Measurements from ENCODE around the gene NPLOC4.

NPLOC4 gene

DNA sequence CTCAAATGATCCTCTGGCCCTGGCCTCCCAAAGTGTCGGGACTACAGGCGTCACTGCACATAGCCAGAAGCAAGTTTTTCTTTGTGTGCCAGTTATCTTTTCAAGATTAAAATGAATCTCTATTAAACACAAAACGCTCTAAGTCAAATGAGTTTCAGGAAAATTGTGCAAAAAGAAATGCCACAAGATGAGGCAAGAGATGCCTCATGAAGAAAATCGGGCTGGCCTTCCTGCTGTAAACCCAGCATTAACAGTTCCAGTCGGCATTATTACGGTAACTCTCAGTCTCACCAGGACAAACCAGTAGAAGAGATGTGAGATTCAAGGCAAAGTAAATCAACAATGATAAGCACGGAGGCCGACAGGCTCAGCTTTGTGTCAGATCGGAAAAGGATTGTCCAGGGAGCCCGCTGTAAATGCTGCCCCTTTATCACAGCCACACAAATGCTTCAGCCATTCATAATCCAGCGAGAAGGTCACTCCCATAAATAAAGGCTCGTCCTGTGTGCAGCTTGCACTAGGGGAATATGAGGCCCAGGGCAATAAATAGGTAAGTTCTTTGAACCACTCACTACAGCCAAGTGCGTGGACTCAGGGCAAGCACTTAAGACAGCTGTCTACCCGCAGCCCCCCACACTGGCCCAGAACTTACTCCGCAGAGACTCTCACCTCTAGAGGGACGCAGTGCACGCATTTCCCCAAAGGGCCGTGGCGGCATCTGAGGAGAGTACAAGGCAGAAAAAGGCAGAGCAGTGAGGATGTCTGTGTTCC, 27.2 kb downstream of the NPLOC4 start:
- H3K4me3 ChIP-seq (ENCODE audit: low read length in 2 of 2): no peak overlapping the region
- peaks cover 41 to 66% of the 10 kb centered on the region in 2 donors for H3K36me3 ChIP-seq (ENCODE audit: control insufficient read depth in 2 of 2, insufficient read depth in 2 of 2, low read length in 2 of 2)
- H3K27ac ChIP-seq (ENCODE audit: low read depth in 2 of 2, low read length in 2 of 2): no peak overlapping the region
- H3K4me1 ChIP-seq (ENCODE audit: control insufficient read depth in 2 of 2, insufficient read depth in 2 of 2, low read length in 2 of 2): no peaks in the 10 kb centered on the region
- H3K27me3 ChIP-seq (ENCODE audit: control insufficient read depth in 2 of 2, insufficient read depth in 2 of 2, low read length in 2 of 2): no peaks in the 10 kb centered on the region
- no peak overlapping the region for H3K9ac ChIP-seq (ENCODE audit: low read depth in 1 of 2, low read length in 2 of 2)
- H3K9me3 ChIP-seq (ENCODE audit: control insufficient read depth in 2 of 2, low read length in 2 of 2): no peaks in the 10 kb centered on the region

DNA sequence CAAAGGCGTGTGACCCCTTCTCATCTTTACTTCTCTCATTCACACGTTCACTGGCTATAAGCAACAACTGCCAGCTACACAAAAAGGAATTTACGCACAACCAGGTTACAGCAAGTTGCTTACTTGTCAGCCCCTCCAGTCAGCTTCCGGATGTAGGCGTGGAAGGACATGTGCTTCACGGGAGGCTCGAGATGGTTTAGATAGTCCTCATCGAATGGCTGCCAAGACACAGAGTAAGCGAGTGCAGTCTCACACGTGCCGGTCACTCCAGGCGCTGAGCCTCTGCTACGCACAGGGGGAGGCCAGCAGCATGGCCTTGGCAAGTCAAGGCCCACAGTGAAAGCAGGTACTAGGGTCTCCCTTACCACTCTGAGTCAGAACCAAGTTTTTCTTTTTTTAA, 28.3 kb downstream of the NPLOC4 start:
- Histone ChIP-seq H3K4me1 (ENCODE audit: control insufficient read depth in 2 of 2, insufficient read depth in 2 of 2, low read length in 2 of 2) (no peaks in the 10 kb centered on the region), H3K9ac (ENCODE audit: low read depth in 1 of 2, low read length in 2 of 2) (no peak overlapping the region), H3K36me3 (ENCODE audit: control insufficient read depth in 2 of 2, insufficient read depth in 2 of 2, low read length in 2 of 2) (peaks cover 52 to 70% of the 10 kb centered on the region in 2 donors), H3K27ac (ENCODE audit: low read depth in 2 of 2, low read length in 2 of 2) (no peak overlapping the region), H3K27me3 (ENCODE audit: control insufficient read depth in 2 of 2, insufficient read depth in 2 of 2, low read length in 2 of 2) (no peaks in the 10 kb centered on the region), H3K9me3 (ENCODE audit: control insufficient read depth in 2 of 2, low read length in 2 of 2) (no peaks in the 10 kb centered on the region), H3K4me3 (ENCODE audit: low read length in 2 of 2) (no peak overlapping the region)

DNA sequence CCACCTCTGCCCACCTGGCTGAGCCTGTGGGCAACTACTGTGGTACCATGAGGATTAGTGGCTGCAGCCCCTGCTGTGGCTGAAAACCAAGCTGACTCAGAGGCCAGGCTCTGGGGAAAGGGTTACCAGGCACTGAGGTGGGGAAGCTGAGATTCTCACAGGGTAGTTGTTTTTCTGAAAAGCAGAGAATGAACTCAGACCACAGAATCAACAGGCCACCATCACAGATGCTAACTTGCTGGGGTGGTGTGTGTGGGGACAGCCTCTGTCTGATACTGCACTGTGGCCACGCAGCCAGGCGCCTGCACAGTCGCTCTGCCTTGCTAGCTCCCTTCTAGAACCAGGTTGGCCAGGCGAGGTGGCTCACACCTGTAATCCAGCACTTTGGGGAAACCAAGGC, 28.8 kb downstream of the NPLOC4 start:
- Histone ChIP-seq H3K27me3 (ENCODE audit: control insufficient read depth in 2 of 2, insufficient read depth in 2 of 2, low read length in 2 of 2) (no peaks in the 10 kb centered on the region), H3K9ac (ENCODE audit: low read depth in 1 of 2, low read length in 2 of 2) (no peak overlapping the region), H3K36me3 (ENCODE audit: control insufficient read depth in 2 of 2, insufficient read depth in 2 of 2, low read length in 2 of 2) (peaks cover 48 to 67% of the 10 kb centered on the region in 2 donors), H3K4me1 (ENCODE audit: control insufficient read depth in 2 of 2, insufficient read depth in 2 of 2, low read length in 2 of 2) (no peaks in the 10 kb centered on the region), H3K27ac (ENCODE audit: low read depth in 2 of 2, low read length in 2 of 2) (no peak overlapping the region), H3K4me3 (ENCODE audit: low read length in 2 of 2) (no peak overlapping the region), H3K9me3 (ENCODE audit: control insufficient read depth in 2 of 2, low read length in 2 of 2) (no peaks in the 10 kb centered on the region)

DNA sequence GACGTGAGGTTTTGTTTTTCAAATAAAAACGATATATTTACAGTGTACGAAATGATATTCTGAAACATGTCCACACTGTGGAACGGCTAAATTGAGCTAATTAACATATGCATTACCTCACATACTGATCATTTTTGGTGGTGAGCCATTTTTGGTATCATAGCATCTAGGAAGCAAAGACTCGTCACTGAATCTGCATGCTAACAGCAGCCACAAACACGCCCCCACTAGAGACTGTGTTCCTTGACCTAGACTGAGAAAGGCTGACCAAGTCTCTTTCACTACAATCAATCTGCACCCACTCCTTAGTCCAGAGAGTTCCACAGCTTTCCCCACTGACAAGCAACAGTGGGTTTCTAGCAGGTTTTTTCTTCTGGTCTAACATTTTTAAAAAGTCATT, 29.5 kb downstream of the NPLOC4 start:
- no peaks in the 10 kb centered on the region for H3K27me3 ChIP-seq (ENCODE audit: control insufficient read depth in 2 of 2, insufficient read depth in 2 of 2, low read length in 2 of 2)
- H3K4me1 ChIP-seq (ENCODE audit: control insufficient read depth in 2 of 2, insufficient read depth in 2 of 2, low read length in 2 of 2): no peaks in the 10 kb centered on the region
- H3K9me3 ChIP-seq (ENCODE audit: control insufficient read depth in 2 of 2, low read length in 2 of 2): no peaks in the 10 kb centered on the region
- H3K4me3 ChIP-seq (ENCODE audit: low read length in 2 of 2): no peak overlapping the region
- no peak overlapping the region for H3K9ac ChIP-seq (ENCODE audit: low read depth in 1 of 2, low read length in 2 of 2)
- H3K27ac ChIP-seq (ENCODE audit: low read depth in 2 of 2, low read length in 2 of 2): no peak overlapping the region
- peaks cover 44 to 67% of the 10 kb centered on the region in 2 donors for H3K36me3 ChIP-seq (ENCODE audit: control insufficient read depth in 2 of 2, insufficient read depth in 2 of 2, low read length in 2 of 2)

DNA sequence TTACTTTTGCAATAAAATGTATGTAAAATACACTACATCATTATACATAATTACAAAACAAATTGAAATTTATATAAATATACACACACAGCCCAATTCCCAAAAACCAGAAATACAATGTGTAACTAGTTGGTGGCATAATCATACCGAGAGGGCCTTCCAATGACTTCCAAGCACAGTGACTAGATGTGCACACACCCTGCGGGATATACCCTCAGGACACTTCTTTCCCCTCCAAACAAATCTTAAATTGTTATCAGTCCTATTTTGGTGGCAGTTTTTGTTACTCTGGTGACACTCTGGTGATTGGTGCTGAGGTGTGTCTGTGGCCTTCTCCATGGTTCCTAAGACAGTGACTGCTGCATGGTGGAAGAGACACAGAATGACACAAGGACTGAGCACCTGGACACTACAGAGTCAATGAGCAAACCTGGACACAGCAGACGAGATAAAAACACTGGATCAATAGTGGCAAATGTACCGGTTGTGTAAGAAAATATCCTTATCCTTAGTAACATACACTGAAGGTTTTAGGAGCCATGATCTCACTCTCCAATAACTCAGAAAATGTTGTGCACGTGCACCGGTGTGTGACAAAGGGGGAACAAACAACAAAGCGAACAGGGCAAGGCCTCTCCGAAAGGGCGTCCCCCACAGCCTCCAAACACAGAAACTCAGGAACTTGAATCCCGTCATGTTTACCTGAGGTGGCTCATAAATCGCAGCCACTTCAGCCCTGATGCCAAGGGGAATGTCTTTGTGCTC, 32.9 kb downstream of the NPLOC4 start:
- Histone ChIP-seq H3K9ac (ENCODE audit: low read depth in 1 of 2, low read length in 2 of 2) (no peak overlapping the region), H3K36me3 (ENCODE audit: control insufficient read depth in 2 of 2, insufficient read depth in 2 of 2, low read length in 2 of 2) (peaks cover 45 to 66% of the 10 kb centered on the region in 2 donors), H3K4me3 (ENCODE audit: low read length in 2 of 2) (no peak overlapping the region), H3K4me1 (ENCODE audit: control insufficient read depth in 2 of 2, insufficient read depth in 2 of 2, low read length in 2 of 2) (no peaks in the 10 kb centered on the region), H3K9me3 (ENCODE audit: control insufficient read depth in 2 of 2, low read length in 2 of 2) (no peaks in the 10 kb centered on the region), H3K27ac (ENCODE audit: low read depth in 2 of 2, low read length in 2 of 2) (no peak overlapping the region), H3K27me3 (ENCODE audit: control insufficient read depth in 2 of 2, insufficient read depth in 2 of 2, low read length in 2 of 2) (no peaks in the 10 kb centered on the region)

DNA sequence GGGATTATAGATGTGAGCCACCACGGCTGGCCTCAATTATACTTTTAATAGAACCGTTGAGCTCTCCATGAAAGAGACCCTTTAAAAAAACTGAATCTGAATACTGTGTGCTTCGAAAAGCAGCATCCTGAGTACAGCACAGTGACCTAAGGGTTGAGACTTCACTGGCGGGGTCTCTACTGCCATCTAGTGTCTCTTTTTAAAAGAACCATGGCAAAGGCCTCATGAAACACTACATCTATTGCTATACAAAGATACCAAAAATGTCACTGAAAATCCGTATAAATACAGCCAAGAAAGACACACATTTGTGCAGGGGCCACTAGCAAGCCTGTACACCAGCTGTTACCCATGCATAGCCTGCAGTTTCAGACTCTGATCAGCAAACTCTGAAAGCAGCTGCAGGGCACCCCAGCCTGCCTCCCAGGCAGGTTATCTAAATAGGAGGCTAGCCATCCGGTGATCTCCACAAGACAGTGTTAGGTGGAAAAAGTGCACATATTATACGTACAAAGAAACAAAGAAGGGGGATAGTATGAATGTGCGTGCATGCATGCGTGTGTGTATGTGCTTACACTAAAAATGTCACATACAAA, 35.3 kb downstream of the NPLOC4 start:
- H3K27ac ChIP-seq (ENCODE audit: low read depth in 2 of 2, low read length in 2 of 2): no peak overlapping the region
- no peak overlapping the region for H3K4me3 ChIP-seq (ENCODE audit: low read length in 2 of 2)
- H3K27me3 ChIP-seq (ENCODE audit: control insufficient read depth in 2 of 2, insufficient read depth in 2 of 2, low read length in 2 of 2): no peaks in the 10 kb centered on the region
- H3K9me3 ChIP-seq (ENCODE audit: control insufficient read depth in 2 of 2, low read length in 2 of 2): no peaks in the 10 kb centered on the region
- H3K4me1 ChIP-seq (ENCODE audit: control insufficient read depth in 2 of 2, insufficient read depth in 2 of 2, low read length in 2 of 2): peaks cover 0 to 3% of the 10 kb centered on the region in 2 donors
- no peak overlapping the region for H3K9ac ChIP-seq (ENCODE audit: low read depth in 1 of 2, low read length in 2 of 2)
- H3K36me3 ChIP-seq (ENCODE audit: control insufficient read depth in 2 of 2, insufficient read depth in 2 of 2, low read length in 2 of 2): peaks cover 41 to 60% of the 10 kb centered on the region in 2 donors

DNA sequence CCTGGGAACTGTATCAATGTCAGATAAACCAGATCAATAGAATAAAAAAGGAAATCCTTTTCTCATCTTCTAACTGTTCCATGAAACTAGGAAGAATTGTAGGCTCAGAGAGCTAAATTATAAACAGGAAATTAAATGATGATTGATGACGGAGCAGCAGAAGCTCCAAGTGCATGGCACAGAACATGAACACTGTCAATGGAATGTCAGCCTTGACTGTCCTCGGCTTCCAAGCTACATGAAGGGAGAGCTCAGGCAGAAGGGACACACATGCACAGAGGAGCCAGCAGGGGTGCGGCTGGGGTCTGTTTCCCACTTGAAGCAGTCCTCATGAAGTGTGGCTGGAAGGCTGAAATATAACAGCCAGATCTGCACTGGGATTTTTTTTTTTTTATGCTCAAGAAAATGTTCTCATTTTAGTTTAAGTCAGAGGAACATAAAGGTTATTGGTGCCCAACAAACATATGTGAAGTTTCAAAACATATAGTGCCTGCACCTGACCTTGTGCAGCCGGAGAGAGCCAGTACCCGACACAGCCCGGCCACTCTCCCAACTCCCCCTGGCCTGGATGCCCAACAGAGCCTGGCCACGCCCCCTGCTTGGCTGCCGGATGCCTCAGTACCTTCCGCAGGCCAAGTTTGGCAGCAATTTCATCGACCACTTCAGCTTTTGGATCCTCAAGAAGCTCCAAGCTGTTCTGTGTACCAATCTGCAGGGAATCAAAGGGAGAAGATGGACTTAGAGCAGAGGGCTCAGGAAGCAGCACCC, 37.0 kb downstream of the NPLOC4 start:
- H3K4me1 ChIP-seq (ENCODE audit: control insufficient read depth in 2 of 2, insufficient read depth in 2 of 2, low read length in 2 of 2): peaks cover 0 to 3% of the 10 kb centered on the region in 2 donors
- H3K4me3 ChIP-seq (ENCODE audit: low read length in 2 of 2): no peak overlapping the region
- no peak overlapping the region for H3K9ac ChIP-seq (ENCODE audit: low read depth in 1 of 2, low read length in 2 of 2)
- H3K9me3 ChIP-seq (ENCODE audit: control insufficient read depth in 2 of 2, low read length in 2 of 2): no peaks in the 10 kb centered on the region
- peaks cover 40 to 61% of the 10 kb centered on the region in 2 donors for H3K36me3 ChIP-seq (ENCODE audit: control insufficient read depth in 2 of 2, insufficient read depth in 2 of 2, low read length in 2 of 2)
- H3K27me3 ChIP-seq (ENCODE audit: control insufficient read depth in 2 of 2, insufficient read depth in 2 of 2, low read length in 2 of 2): no peaks in the 10 kb centered on the region
- H3K27ac ChIP-seq (ENCODE audit: low read depth in 2 of 2, low read length in 2 of 2): no peak overlapping the region

DNA sequence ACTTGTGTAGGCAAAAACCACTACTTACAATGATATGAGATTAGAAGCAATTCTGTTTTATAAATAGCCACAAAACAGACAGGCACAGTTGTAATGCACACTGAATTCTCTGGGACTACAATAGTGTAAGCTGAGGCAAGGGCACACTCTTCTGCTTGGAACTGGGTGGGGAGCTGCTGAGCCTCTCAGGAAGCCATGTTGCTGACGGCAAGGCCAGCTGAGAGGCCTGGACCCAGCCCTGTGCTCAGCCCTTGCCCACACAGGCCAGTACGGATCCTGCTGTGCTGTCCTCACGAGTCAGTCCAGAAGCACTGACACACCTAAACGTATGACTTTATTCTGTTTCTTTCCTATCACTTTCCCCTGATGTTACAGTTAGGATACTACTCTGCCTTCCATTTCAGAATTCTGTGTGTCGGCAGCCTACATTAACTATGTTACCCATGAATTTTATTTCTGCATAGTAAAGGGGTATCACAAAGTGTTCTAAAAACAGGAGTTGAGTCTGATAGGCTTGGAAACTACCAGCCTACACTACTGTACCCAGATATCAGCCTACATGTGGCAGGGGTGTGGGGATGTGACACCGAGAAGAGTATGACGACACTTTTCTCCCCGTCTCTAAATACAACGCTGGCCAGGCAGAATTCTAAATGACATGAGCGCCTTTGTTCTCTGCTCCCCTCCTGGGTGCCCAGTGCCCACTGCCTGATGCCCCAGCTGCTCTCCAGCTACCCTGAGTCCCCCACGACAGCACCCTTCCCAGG, 43.6 kb downstream of the NPLOC4 start:
- H3K9me3 ChIP-seq (ENCODE audit: control insufficient read depth in 2 of 2, low read length in 2 of 2): no peaks in the 10 kb centered on the region
- H3K4me3 ChIP-seq (ENCODE audit: low read length in 2 of 2): no peak overlapping the region
- no peak overlapping the region for H3K9ac ChIP-seq (ENCODE audit: low read depth in 1 of 2, low read length in 2 of 2)
- H3K27ac ChIP-seq (ENCODE audit: low read depth in 2 of 2, low read length in 2 of 2): no peak overlapping the region
- H3K36me3 ChIP-seq (ENCODE audit: control insufficient read depth in 2 of 2, insufficient read depth in 2 of 2, low read length in 2 of 2): peaks cover 36 to 61% of the 10 kb centered on the region in 2 donors
- no peaks in the 10 kb centered on the region for H3K27me3 ChIP-seq (ENCODE audit: control insufficient read depth in 2 of 2, insufficient read depth in 2 of 2, low read length in 2 of 2)
- H3K4me1 ChIP-seq (ENCODE audit: control insufficient read depth in 2 of 2, insufficient read depth in 2 of 2, low read length in 2 of 2): no peaks in the 10 kb centered on the region

DNA sequence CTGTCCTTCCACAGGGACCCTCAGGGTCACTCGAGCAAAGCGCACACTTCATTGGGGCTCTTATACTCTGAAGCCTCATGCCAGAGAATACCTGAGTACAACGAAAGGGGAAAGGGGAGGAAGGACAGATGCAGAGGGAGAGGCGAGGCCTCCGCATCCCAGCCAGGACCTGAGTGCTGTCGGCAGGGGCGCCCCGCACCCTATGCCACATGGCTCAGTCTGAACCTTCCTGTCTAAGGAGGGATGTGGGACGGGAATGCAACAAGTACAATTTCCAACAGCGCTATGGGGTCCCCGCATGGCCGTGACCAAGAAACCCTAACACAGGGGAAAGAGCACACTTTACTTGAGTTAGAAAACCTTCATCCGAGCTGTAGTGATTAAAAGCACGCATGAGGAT, 44.9 kb downstream of the NPLOC4 start:
- no peak overlapping the region for H3K9ac ChIP-seq (ENCODE audit: low read depth in 1 of 2, low read length in 2 of 2)
- no peak overlapping the region for H3K27ac ChIP-seq (ENCODE audit: low read depth in 2 of 2, low read length in 2 of 2)
- H3K4me3 ChIP-seq (ENCODE audit: low read length in 2 of 2): no peak overlapping the region
- H3K36me3 ChIP-seq (ENCODE audit: control insufficient read depth in 2 of 2, insufficient read depth in 2 of 2, low read length in 2 of 2): peaks cover 38 to 60% of the 10 kb centered on the region in 2 donors
- no peaks in the 10 kb centered on the region for H3K27me3 ChIP-seq (ENCODE audit: control insufficient read depth in 2 of 2, insufficient read depth in 2 of 2, low read length in 2 of 2)
- H3K9me3 ChIP-seq (ENCODE audit: control insufficient read depth in 2 of 2, low read length in 2 of 2): no peaks in the 10 kb centered on the region
- no peaks in the 10 kb centered on the region for H3K4me1 ChIP-seq (ENCODE audit: control insufficient read depth in 2 of 2, insufficient read depth in 2 of 2, low read length in 2 of 2)

Data from mucosa of rectum (tissue), 2 donors.